ENCODE data around the gene PTTG2.

DNA sequence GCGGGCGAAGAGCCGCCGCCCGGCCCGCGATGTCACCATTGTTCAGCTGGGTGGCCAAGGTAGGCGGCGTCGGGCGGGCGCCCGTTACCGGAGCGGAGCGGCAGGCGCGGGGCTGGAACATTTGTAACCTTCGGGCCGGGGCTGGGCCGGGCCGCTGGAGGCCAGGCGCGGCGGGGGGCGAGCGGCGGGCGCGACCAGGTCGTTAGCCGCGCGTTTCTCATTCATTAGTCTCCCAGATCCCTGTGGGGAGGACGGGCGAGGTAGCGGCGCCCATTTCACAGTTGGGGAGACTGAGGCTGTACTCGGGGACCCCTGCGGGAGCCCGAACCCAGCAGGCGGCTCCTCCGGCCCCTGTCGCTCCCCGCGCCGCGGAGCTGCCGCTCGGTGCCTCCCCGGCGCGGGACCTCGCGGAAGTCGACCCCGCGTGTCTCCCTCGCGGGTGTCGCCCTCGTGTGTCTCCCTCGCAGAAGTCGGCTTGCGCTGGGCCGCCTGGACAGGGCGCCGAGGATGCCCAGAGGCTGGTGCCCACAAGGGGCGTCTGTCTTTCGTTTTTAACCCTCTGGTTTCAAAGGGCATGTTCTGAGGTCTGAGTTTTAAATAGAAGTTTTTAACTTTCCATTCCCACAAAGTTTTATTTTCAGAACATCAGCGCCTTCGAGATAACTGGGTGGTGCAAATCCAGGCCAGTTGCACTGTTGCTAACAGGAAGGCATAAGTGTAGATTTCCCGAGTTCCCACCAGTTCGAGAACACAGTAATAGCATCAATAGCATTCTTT lies 17.5 kb downstream of the PTTG2 start:
- TF ChIP-seq, protein P1, sequence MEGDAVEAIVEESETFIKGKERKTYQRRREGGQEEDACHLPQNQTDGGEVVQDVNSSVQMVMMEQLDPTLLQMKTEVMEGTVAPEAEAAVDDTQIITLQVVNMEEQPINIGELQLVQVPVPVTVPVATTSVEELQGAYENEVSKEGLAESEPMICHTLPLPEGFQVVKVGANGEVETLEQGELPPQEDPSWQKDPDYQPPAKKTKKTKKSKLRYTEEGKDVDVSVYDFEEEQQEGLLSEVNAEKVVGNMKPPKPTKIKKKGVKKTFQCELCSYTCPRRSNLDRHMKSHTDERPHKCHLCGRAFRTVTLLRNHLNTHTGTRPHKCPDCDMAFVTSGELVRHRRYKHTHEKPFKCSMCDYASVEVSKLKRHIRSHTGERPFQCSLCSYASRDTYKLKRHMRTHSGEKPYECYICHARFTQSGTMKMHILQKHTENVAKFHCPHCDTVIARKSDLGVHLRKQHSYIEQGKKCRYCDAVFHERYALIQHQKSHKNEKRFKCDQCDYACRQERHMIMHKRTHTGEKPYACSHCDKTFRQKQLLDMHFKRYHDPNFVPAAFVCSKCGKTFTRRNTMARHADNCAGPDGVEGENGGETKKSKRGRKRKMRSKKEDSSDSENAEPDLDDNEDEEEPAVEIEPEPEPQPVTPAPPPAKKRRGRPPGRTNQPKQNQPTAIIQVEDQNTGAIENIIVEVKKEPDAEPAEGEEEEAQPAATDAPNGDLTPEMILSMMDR (conservative IDR thresholded peaks at IDR 0.05; ENCODE audit: low read depth, low read length) = peak; percentile 62
- 0 out of 2 replicates have a peak, but pooled peaks have one; percentile 34 for TF ChIP-seq POLR2A (IDR thresholded peaks at IDR 0.05; ENCODE audit: low read depth, low read length)
